ENCODE data around the gene SLC35E2B.
"Not testable (repeated sequence)": the region's sequence is repeated elsewhere in the genome, so short reads cannot be mapped to it uniquely, and the experiment has no call there.

Gene SLC35E2B

DNA sequence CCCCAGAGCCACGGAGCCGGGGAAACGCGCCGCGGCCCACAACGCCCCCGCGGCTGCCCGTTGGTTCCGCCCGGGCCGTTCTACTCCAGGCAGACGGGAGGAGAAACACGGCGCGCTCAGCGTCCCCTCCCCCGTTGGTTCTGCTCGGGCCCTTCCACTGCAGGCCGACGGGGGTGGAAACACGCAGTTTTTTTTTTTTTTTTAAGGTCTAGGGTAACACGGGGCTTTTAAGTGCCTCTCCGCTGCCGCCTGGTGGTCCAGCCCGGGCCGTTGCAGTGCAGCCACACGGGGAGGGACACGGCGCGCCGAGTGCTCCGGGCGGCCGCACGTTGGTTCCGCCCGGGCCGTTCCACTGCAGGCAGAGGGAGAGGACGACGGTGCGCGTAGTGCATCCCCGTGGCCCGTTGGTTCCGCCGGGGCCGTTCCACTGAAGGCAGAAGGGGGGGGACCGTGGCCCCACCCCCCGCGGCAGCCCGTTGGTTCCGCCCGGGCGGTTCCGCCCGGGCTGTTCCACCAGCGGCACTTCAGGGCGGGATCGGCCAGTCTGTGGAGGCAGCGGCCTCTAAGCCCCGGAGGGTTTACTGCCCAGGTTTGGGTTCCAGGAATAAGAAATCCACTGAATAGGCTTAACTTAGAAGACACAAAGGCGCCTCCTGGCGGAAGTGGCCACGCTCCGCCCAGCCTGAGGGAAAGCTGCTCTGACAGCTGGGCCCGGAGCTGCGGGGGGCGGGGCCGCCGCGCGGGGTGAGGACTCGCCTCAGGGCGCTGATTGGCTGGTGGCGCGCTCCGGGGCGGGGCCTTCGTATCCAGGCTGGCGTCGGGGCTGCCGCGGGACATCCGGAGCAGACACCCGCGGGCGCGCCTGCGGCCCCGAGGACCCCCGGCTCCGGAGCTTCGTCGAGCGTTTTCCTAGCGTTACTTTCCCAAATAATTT is at the start of gene SLC35E2B:
Gene SLC35E2B, minus strand, starts transcription at position 82 of the 934 bp plus-strand sequence. CDS start 16,096 bp downstream, outside the sequence.
- peak; percentile 46 to 97 for DNase-seq (ENCODE audit: low read depth in 1 of 2, low spot score in 1 of 2)

GRCh38 chr1:1741013-1741412 is 48.4 kb upstream of the SLC35E2B start:
- DNase-seq (ENCODE audit: low read depth in 1 of 2, low spot score in 1 of 2): not testable (repeated sequence)

DNA sequence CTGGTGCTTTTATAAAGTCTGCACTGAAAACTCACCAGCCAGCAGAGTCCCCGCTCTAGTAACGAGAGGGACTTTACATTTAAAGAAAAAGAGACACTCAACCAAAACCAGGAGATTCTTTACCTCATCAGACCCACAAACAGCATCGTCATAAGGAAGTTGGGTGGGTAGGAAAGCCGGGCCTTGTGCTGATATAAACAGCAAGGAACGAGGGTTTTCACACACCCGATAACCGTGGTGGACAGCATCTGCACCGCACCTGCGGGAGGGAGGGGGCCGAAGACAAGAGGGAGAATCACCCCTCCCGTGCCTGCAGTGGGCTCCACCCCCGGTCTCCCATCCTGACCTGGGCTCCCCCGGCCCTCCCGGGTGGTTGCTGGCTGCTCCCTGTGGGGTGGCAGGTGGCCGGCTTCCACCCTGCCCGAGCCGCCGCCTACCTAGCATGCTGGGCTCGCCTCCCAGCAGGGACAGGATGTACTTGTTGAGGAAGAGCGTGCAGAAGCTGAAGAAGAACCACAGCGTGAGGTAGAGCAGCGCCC is 46.3 kb upstream of the SLC35E2B start:
- not testable (repeated sequence) for DNase-seq (ENCODE audit: low read depth in 1 of 2, low spot score in 1 of 2)

DNA sequence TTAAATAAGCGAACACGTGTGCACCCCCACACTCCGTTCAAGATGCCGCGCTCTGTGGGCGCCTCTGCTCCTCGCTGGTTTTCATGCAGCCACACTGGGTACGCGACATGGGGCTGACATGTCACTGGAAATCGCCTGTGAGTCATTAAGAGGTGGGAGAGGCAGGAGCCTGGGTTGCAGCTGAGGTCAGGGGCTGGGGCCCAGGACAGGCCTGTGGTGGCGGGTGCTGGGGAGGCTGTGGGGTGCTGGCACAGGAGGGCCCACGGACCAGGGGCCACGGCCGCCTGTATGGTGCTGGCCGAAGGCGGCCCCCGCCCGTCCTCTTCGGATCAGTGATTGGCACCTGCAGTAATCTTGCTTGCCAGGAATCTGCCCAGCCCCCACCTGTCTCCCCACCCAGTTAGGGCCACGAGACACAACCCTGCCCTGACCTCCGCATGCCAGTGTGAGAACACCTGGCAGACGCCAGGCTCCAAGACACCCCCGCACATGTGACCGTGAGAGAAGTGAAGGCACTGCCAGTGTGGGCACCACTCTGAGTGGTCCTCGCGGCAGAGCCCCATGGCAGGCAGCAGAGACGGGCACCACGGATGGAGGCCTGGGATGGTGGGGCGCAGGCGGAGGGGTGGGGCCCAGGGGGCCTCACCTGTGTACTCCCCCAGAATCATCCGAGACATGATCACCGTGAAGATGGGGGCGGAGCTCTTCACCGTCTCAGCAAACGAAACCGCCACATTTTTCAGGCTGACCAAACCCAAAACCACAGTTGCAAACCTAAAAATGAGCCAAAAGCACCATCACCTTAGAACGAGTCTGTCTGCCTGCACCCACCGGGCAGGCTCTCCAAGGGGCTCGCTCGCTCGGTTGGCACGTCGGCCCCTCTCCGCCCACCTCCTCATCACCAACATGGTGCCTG is 45.3 kb upstream of the SLC35E2B start:
- DNase-seq (ENCODE audit: low read depth in 1 of 2, low spot score in 1 of 2): not testable (repeated sequence)

DNA sequence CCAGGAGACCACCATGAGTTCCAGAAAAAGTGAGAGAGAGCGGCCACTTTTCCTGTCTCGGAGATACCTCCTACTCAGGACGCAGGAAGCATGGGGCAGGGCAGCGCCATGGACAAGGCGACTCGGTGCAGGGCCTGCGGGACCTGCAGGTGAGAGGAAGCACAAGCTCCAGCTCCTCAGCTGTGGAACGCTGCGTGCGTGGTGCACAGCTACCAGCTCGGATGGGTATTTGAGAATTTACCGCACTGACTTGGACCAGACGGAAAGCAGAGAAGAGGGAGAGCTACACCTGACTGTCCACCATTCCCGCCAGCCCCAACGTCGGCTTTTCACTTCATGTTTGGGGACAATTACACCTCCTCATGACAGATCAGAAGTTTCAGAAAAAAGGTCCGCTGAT is 39.8 kb upstream of the SLC35E2B start:
- DNase-seq (ENCODE audit: low read depth in 1 of 2, low spot score in 1 of 2): no peak

GRCh38 chr1:1730870-1731269 is 38.3 kb upstream of the SLC35E2B start:
- no peak for DNase-seq (ENCODE audit: low read depth in 1 of 2, low spot score in 1 of 2)

DNA sequence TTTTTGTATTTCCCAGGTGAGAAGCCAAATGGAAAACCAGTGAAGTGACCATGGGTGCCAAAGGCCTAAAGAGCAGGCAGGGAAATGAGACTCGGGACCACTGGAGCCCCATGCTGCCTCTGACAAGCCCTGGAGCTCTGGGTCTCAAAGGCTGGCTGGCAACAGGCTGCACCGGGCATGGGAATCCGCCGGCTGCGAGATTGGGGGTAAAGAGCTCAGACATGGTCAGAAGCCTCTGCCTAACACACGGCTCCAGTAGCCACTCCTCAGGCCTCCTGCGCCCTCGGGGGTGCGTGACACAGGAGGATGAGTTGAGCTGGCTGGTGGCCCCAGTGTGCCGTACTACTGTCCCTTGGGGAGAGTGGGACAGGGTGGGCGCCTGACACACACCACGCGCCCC is 37.6 kb upstream of the SLC35E2B start:
- DNase-seq (ENCODE audit: low read depth in 1 of 2, low spot score in 1 of 2): not testable (repeated sequence)

DNA sequence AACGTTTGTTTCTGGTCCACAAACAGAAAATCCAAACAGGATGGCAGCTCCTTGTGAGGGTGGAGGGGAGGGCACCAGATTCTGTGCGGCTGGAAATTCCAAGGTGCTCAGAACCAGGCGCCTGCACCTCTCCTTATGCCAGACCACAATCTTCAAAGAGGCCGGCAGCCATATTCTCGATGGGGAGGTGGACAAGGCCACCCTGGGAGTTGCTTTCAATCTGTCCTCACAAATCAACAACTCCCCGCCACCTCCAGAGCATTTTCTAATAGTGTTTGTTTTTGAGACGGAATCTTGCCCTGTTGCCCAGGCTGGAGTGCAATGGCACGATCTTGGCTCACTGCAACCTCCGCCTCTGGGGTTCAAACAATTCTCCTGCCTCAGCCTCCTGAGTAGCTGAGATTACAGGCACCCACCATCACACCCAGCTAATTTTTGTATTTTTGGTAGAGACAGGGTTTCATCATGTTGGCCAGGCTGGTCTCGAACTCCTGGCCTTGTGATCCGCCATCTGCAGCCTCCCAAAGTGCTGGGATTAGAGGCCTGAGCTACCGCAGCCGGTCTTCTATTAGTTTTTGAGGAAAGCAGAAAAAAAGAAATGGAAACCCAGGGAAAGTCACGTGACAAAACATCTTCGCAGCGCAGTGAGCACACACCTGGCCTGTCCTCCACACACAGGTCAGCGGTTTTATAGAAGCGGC is 36.7 kb upstream of the SLC35E2B start:
- not testable (repeated sequence) for DNase-seq (ENCODE audit: low read depth in 1 of 2, low spot score in 1 of 2)

DNA sequence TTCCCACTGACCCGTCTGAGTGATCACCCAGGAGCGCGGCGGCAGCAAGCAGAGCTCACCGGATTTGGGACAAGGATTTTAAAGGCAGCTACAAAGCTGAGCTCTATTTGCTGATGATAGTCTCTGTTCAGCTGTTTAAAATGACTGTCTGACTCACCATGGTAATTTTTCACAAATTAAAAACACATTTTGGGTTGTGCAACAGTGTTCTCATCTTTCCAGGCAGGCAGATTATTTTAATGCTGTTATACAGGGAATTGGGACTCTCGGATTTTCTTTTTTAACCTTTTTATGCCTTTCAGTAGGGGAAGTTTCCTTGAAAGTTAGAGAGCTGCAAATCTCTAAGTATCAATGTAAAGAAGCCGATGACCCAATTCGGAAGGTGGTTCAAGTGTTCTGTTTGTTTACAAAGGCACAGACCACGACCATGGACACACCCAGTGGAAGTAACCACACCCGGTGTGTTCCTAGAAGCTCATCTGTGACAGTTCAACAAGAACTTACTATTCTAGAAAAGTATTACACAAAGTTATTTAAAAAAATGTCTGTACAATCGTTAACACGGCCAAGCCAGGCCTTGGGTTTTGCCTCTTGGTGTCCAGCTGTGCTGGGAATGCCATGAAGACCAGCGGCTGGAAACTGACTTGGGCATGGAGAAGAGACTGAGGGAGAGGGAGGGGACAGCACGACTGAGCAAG is 35.9 kb upstream of the SLC35E2B start:
- not testable (repeated sequence) for DNase-seq (ENCODE audit: low read depth in 1 of 2, low spot score in 1 of 2)

DNA sequence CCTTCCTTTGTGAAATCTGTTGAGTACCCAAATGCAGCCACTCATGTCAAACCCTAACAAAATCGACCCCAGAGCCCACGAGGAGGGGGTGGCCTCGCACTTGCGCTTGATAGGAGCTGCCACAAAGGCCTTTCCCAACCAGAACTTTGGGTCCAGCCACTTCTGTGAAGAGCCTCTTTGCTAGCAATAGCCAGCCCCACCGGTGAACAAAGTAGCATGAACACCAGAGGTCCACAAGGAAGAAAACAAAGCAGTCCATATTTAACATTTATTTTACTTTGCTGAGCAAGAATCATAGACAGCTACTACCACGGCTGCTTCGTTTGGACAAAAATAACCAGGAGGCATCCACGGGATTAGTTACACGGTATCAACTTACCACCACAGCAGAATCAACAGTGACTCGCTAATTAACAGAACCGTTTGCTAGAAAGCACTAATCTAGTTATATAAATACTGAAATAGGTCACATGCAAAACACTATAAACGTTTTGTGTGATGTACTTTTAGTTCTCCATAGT is 34.6 kb upstream of the SLC35E2B start:
- DNase-seq (ENCODE audit: low read depth in 1 of 2, low spot score in 1 of 2): not testable (repeated sequence)

DNA sequence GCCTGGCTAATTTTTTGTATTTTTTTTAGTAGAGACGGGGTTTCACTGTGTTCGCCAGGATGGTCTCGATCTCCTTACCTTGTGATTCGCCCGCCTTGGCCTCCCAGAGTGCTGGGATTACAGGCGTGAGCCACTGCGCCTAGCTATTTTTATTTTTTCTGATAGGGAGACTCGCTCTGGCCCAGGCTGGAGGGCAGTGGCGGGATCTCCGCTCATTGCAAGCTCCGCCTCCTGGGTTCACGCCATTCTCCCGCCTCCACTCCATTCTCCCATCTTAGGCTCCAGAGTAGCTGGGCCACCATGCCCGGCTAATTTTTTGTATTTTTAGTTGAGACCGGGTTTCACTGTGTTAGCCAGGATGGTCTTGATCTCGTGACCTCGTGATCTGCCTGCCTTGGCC is 33.5 kb upstream of the SLC35E2B start:
- not testable (repeated sequence) for DNase-seq (ENCODE audit: low read depth in 1 of 2, low spot score in 1 of 2)

DNA sequence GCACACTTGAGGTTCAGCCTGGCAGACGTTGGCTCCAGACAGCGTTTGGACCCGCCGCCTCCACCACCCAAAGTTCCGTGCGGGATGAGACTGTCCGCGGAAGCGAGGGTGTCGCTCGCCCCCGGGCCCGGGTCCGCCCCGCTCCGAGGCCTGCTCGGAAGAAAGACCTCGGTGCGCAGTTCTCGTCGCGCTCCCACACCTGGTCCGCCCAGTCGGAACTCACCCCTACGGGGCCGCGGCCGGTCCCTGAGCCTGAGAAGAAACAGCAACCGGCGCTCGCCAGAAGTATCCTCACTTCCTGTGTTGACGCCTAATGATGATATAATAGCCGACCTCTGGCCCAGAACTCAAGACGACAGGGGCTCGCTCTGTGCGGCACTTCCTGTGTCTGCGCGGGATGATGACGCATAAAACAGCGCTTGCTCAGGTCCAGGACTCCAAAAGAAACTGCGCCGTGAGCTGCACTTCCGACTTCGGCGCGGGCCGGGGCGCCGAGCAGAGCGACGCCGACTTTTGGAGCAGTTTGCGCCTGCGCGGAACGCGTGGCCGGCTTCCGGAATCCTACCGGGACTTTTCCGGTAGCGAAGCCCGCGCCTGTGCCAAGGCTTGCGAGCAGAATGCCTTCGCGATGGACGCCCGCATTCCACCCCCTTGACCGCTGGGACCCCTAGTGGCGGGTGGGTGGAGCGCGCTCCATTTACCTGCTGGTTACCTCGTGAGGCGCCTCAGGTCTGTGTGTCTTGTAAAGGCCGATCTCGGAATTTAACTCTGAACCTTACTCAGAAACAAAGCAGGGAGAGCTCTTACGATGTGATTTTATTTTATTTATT is 31.7 kb upstream of the SLC35E2B start, which contains the start of gene CDK11A:
Gene CDK11A, minus strand, starts transcription at position 323 of the 830 bp plus-strand sequence. CDS start 1,539 bp downstream, outside the sequence.
- peak; percentile 86 to 98 for DNase-seq (ENCODE audit: low read depth in 1 of 2, low spot score in 1 of 2)

GRCh38 chr1:1721201-1721600 is 28.6 kb upstream of the SLC35E2B start:
- DNase-seq (ENCODE audit: low read depth in 1 of 2, low spot score in 1 of 2): no peak

DNA sequence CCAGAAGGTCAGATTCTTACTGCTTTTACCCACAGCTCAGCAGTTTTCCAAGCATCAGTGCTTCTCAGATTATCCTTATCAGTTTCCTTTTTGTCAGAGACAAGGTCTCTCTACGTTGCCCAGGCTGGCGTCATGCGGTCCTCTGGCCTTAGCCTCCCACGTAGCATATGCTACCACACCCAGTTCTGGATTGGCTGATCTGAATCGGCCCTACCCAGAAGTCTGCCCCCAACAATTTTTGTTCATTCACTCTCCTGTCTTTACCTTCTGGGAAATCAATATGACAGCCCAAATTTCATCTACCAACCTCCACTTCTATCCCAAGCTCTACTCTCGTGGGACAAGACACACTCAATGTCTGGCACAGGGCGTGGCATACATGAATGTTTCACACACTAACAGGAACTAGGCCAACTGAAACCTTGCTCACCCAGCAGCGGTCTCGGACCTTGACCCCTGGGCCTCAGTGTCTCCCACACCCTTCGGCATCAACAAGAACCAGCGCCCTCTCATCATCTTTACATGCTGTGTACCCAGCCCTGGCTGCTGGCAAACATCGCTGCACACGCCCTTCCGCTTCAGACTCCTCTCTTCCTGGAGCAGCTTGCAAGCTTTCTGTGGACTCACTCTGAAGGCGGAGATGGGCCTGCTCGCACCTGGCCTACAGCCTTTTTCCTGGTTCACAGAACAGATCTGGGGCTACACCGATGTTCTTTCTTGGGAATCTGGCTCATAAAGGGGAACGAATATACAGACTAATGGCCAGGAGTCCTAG is 22.7 kb upstream of the SLC35E2B start:
- not testable (repeated sequence) for DNase-seq (ENCODE audit: low read depth in 1 of 2, low spot score in 1 of 2)

DNA sequence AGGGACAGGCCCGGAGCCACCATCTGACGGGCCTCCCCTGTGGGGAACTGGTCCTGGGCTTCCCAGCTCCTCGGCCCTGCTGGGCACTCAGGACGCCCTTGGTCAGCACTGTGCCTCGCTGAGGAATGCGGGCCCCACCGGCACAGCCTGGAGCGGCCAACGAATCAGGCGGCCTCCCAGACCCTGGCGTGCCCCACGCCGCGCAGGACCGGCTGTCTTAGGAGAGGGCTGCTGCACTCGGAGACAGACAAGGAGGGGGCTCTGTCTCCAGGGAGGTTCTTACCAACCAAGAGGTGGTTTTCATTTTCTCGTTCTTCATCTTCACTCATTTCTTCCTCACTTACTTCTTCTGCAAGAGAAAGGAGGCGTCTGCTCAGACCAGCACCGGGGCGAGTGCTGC is 15.3 kb upstream of the SLC35E2B start:
- not testable (repeated sequence) for DNase-seq (ENCODE audit: low read depth in 1 of 2, low spot score in 1 of 2)

DNA sequence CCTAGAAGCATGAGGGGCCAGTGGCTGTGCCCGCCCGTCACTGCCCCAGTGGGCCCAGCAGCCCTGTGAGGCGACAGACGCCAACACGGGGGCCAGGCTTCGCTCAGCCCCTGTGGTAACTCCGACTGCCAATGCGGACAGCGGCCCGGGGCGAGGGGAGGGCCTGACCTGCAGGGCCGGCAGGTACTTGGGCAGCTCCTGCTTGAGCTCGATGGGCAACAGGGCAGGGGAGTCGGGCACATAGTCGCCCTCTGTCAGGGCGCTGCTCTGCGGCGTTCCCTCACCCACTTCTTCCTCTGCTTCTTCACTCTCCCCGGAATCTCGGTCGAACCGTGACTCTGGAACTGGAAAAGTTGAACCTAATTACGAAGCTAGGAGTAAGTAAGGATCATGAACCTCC is 14.6 kb upstream of the SLC35E2B start:
- DNase-seq (ENCODE audit: low read depth in 1 of 2, low spot score in 1 of 2): not testable (repeated sequence)

DNA sequence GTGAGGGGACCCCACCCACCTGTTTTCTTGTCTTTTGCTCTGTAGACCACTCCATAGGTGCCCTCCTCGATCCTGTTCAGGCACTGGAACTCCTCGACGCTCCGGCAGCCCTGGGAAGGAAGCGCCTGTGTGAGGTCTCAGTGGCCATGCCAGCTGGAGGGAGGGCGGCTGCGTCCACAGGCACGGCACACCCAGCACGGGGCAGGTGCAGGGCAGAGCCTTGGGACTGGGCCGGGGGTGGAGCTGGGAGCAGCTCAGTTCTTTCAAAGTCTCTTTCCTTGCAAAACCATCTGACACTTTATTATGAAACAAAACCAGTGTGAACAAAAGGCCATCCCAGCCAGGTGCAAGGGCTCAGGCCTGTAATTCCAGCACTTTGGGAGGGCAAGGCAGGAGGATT is 13.0 kb upstream of the SLC35E2B start:
- not testable (repeated sequence) for DNase-seq (ENCODE audit: low read depth in 1 of 2, low spot score in 1 of 2)
